ENCODE data around the gene CACHD1. TPM values are rescaled to one million over a fixed set of nuclear protein-coding genes. Genes with fewer than 3 reads are reported as not detected.

CACHD1 gene
- polyA plus RNA-seq, 1 donor from 2014 or later, result 12.7 TPM

DNA sequence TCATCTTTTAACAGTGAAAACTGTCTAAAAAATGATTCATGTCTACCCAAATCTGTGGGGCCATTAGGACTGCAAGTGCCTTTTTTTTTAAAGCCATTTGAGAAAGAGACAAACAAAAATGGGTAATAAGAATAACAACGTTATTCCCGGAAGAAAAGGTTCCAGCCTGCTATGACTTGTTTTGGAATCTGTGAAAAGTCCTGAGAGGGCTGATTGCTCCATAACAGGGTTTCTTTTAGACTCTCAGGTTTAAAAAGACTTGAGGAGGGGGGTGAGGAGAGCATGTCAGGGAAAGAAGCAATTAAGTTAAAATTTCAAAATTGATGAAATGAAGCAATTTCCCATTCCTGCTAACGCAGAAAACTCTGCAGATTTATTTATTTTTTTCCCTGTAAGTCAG lies 56.4 kb downstream of the CACHD1 start:
- Histone ChIP-seq H3K79me2 (replicated peaks; ENCODE audit: insufficient read depth, low read length) (peaks cover 17% of the 10 kb centered on the region), H3K9me3 (ENCODE audit: low read length) (no peaks in the 10 kb centered on the region), H3K36me3 (ENCODE audit: insufficient read depth, low read length) (no peaks in the 10 kb centered on the region), H3K4me3 (ENCODE audit: low read length) (no peak overlapping the region), H2AFZ (ENCODE audit: low read depth, low read length) (no peak overlapping the region), H3K4me2 (ENCODE audit: low read length) (no peak overlapping the region), H3F3A (ENCODE audit: insufficient read depth, low read length, poor library complexity, severe bottlenecking) (no peaks in the 10 kb centered on the region), H3K27ac (ENCODE audit: low read length) (no peak overlapping the region), H3K9me2 (ENCODE audit: insufficient read depth, low read length) (no peaks in the 10 kb centered on the region), H3K27me3 (ENCODE audit: insufficient read depth, low read depth, low read length) (no peaks in the 10 kb centered on the region), H3K9ac (ENCODE audit: low read length) (no peak overlapping the region), H4K20me1 (ENCODE audit: insufficient read depth) (no peaks in the 10 kb centered on the region)
- TF ChIP-seq EP300 (conservative IDR thresholded peaks at IDR 0.05; ENCODE audit: poor library complexity, severe bottlenecking) (no peak), EZH2 (IDR thresholded peaks at IDR 0.05; ENCODE audit: borderline replicate concordance, insufficient read depth, low read length, poor library complexity, severe bottlenecking) (no peak), POLR2AphosphoS5 (IDR thresholded peaks at IDR 0.05) (no peak), MXI1 (conservative IDR thresholded peaks at IDR 0.05; ENCODE audit: poor library complexity, severe bottlenecking) (no peak), SMC3 (conservative IDR thresholded peaks at IDR 0.05; ENCODE audit: poor library complexity) (no peak), CTCF (IDR thresholded peaks at IDR 0.05; ENCODE audit: poor library complexity, severe bottlenecking) (no peak), TAF1 (IDR thresholded peaks at IDR 0.05; ENCODE audit: low read depth) (no peak), RAD21 (conservative IDR thresholded peaks at IDR 0.05) (no peak)
- TF ChIP-seq, protein P1, sequence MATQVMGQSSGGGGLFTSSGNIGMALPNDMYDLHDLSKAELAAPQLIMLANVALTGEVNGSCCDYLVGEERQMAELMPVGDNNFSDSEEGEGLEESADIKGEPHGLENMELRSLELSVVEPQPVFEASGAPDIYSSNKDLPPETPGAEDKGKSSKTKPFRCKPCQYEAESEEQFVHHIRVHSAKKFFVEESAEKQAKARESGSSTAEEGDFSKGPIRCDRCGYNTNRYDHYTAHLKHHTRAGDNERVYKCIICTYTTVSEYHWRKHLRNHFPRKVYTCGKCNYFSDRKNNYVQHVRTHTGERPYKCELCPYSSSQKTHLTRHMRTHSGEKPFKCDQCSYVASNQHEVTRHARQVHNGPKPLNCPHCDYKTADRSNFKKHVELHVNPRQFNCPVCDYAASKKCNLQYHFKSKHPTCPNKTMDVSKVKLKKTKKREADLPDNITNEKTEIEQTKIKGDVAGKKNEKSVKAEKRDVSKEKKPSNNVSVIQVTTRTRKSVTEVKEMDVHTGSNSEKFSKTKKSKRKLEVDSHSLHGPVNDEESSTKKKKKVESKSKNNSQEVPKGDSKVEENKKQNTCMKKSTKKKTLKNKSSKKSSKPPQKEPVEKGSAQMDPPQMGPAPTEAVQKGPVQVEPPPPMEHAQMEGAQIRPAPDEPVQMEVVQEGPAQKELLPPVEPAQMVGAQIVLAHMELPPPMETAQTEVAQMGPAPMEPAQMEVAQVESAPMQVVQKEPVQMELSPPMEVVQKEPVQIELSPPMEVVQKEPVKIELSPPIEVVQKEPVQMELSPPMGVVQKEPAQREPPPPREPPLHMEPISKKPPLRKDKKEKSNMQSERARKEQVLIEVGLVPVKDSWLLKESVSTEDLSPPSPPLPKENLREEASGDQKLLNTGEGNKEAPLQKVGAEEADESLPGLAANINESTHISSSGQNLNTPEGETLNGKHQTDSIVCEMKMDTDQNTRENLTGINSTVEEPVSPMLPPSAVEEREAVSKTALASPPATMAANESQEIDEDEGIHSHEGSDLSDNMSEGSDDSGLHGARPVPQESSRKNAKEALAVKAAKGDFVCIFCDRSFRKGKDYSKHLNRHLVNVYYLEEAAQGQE (IDR thresholded peaks at IDR 0.05; ENCODE audit: borderline replicate concordance), result no peak

GRCh38 chr1:64527165-64527564 lies 57.2 kb downstream of the CACHD1 start:
- H3K9me2 ChIP-seq (ENCODE audit: insufficient read depth, low read length), result no peaks in the 10 kb centered on the region
- peaks cover 17% of the 10 kb centered on the region for H3K79me2 ChIP-seq (replicated peaks; ENCODE audit: insufficient read depth, low read length)
- TF ChIP-seq MXI1 (conservative IDR thresholded peaks at IDR 0.05; ENCODE audit: poor library complexity, severe bottlenecking) (no peak), EZH2 (IDR thresholded peaks at IDR 0.05; ENCODE audit: borderline replicate concordance, insufficient read depth, low read length, poor library complexity, severe bottlenecking) (no peak), EP300 (conservative IDR thresholded peaks at IDR 0.05; ENCODE audit: poor library complexity, severe bottlenecking) (no peak), SMC3 (conservative IDR thresholded peaks at IDR 0.05; ENCODE audit: poor library complexity) (no peak), RAD21 (conservative IDR thresholded peaks at IDR 0.05) (no peak), POLR2AphosphoS5 (IDR thresholded peaks at IDR 0.05) (no peak), CTCF (IDR thresholded peaks at IDR 0.05; ENCODE audit: poor library complexity, severe bottlenecking) (no peak), TAF1 (IDR thresholded peaks at IDR 0.05; ENCODE audit: low read depth) (no peak)
- TF ChIP-seq, protein P1 (IDR thresholded peaks at IDR 0.05; ENCODE audit: borderline replicate concordance), result no peak
- H3K36me3 ChIP-seq (ENCODE audit: insufficient read depth, low read length), result no peaks in the 10 kb centered on the region
- H2AFZ ChIP-seq (ENCODE audit: low read depth, low read length), result no peak overlapping the region
- no peak overlapping the region for H3K4me2 ChIP-seq (ENCODE audit: low read length)
- H3K4me3 ChIP-seq (ENCODE audit: low read length), result no peak overlapping the region
- no peaks in the 10 kb centered on the region for H3K9me3 ChIP-seq (ENCODE audit: low read length)
- H3F3A ChIP-seq (ENCODE audit: insufficient read depth, low read length, poor library complexity, severe bottlenecking), result no peaks in the 10 kb centered on the region
- no peaks in the 10 kb centered on the region for H4K20me1 ChIP-seq (ENCODE audit: insufficient read depth)
- H3K27ac ChIP-seq (ENCODE audit: low read length), result no peak overlapping the region
- H3K9ac ChIP-seq (ENCODE audit: low read length), result no peak overlapping the region
- H3K27me3 ChIP-seq (ENCODE audit: insufficient read depth, low read depth, low read length), result no peaks in the 10 kb centered on the region

Data from neural cell (in vitro differentiated cells).